ENCODE measurements around the gene AURKAIP1. TPM values are rescaled to one million over a fixed set of nuclear protein-coding genes. Genes with fewer than 3 reads are reported as not detected.

AURKAIP1 gene
- polyA plus RNA-seq, 1 of the 3 experiments (the other 2 are of a cell fraction): 214 TPM

- no peak for TF ChIP-seq CHD2 (IDR thresholded peaks at IDR 0.05; ENCODE audit: low read length, partially characterized antibody)
These were observed 48.2 kb upstream of the AURKAIP1 start (continued) for GRCh38 chr1:1423245-1423597.

GRCh38 chr1:1422465-1423244 is 47.6 kb upstream of the AURKAIP1 start:
- H2AFZ ChIP-seq (ENCODE audit: low read depth): peak overlapping the region; percentile 68; the same call in 1 of the 2 replicates
- H3K27ac ChIP-seq (ENCODE audit: low read depth in 2 of 2, low read length in 1 of 2): no peak overlapping the region

GRCh38 chr1:1421907-1422464 is 47.0 kb upstream of the AURKAIP1 start:
- Histone ChIP-seq H3F3A (replicated peaks; ENCODE audit: insufficient read depth) (no peaks in the 10 kb centered on the region), H3K9me2 (no peaks in the 10 kb centered on the region), H3K9me3 (no peaks in the 10 kb centered on the region), H4K20me1 (ENCODE audit: insufficient read depth) (no peaks in the 10 kb centered on the region), H3K4me1 (ENCODE audit: control insufficient read depth in 1 of 2, insufficient read depth in 2 of 2, low read depth in 1 of 2, low read length in 1 of 2) (no peaks in the 10 kb centered on the region; a peak in 2 of 4 replicates), H3K9ac (no peak overlapping the region), H2AFZ (ENCODE audit: low read depth) (no peak overlapping the region), H3K27ac (ENCODE audit: low read depth in 2 of 2, low read length in 1 of 2) (no peak overlapping the region), H3K4me3 (ENCODE audit: low read depth in 2 of 2, low read length in 1 of 2) (no peak overlapping the region), H3K4me2 (no peak overlapping the region), H3K36me3 (replicated peaks in 1 of 2; ENCODE audit: control insufficient read depth in 1 of 2, insufficient read depth in 2 of 2, low read length in 1 of 2) (no peaks in the 10 kb centered on the region), H3K27me3 (ENCODE audit: insufficient read depth) (no peaks in the 10 kb centered on the region), H3K79me2 (ENCODE audit: insufficient read depth) (no peaks in the 10 kb centered on the region)
- POLR2A ChIA-PET: no interaction called here
- TF ChIP-seq ZBTB33 (IDR thresholded peaks at IDR 0.05; ENCODE audit: borderline replicate concordance, low read depth) (no peak), MAX (IDR thresholded peaks at IDR 0.05; ENCODE audit: low read depth) (no peak), RAD21 (IDR thresholded peaks at IDR 0.05; ENCODE audit: low read length) (no peak)
- 100% methylated on average over 3 of the region's 7 CpGs for WGBS (ENCODE audit: low lambda C conversion rate)
- peak; percentile 34 for DNase-seq
- CTCF ChIA-PET: interaction anchor here (0.8 to 2.8 kb wide), 3 partner anchors 14 to 84 kb away, joined by 3 to 14 read pairs (median 3); partner anchors contain the start of gene MRPL20

More at GRCh38 chr1:1422465-1423244, 47.6 kb upstream of the AURKAIP1 start:
- no peak overlapping the region for H3K9ac ChIP-seq
- no peaks in the 10 kb centered on the region for H3K79me2 ChIP-seq (ENCODE audit: insufficient read depth)
- no peak for DNase-seq
- POLR2A ChIA-PET: no interaction called here
- H3K9me2 ChIP-seq: no peaks in the 10 kb centered on the region
- WGBS (ENCODE audit: low lambda C conversion rate): 81% methylated on average over 12 of the region's 29 CpGs
- no peaks in the 10 kb centered on the region for H3K9me3 ChIP-seq
- no peaks in the 10 kb centered on the region for H3K27me3 ChIP-seq (ENCODE audit: insufficient read depth)
- H3K4me2 ChIP-seq: no peak overlapping the region
- TF ChIP-seq YY1 (IDR thresholded peaks at IDR 0.05; ENCODE audit: low read depth): peak; percentile 69; the same call in 1 of the 2 replicates
- no peak for TF ChIP-seq FOXJ3 (CRISPR knock-in tag; IDR thresholded peaks at IDR 0.05)
- no peaks in the 10 kb centered on the region; a peak in 2 of 4 replicates for H3K4me1 ChIP-seq (ENCODE audit: control insufficient read depth in 1 of 2, insufficient read depth in 2 of 2, low read depth in 1 of 2, low read length in 1 of 2)
- H4K20me1 ChIP-seq (ENCODE audit: insufficient read depth): no peaks in the 10 kb centered on the region
- no peaks in the 10 kb centered on the region for H3F3A ChIP-seq (replicated peaks; ENCODE audit: insufficient read depth)
- CTCF ChIA-PET: interaction anchor here (0.8 to 2.8 kb wide), 3 partner anchors 15 to 83 kb away, joined by 3 to 14 read pairs (median 3); partner anchors contain the start of gene MRPL20
- H3K4me3 ChIP-seq (ENCODE audit: low read depth in 2 of 2, low read length in 1 of 2): no peak overlapping the region
- no peaks in the 10 kb centered on the region for H3K36me3 ChIP-seq (replicated peaks in 1 of 2; ENCODE audit: control insufficient read depth in 1 of 2, insufficient read depth in 2 of 2, low read length in 1 of 2)
